ENCODE measurements around the gene ATP4A. TPM values are rescaled to one million over a fixed set of nuclear protein-coding genes. Genes with fewer than 3 reads are reported as not detected.
A peak's percentile ranks its signal among the peaks of the same experiment; 100 is the strongest.
"Not testable (repeated sequence)": the region's sequence is repeated elsewhere in the genome, so short reads cannot be mapped to it uniquely, and the experiment has no call there.

The ATP4A gene
- total and polyA plus RNA-seq, 9 of the 15 experiments (the other 6 are each of a cell fraction or from before 2014, with no cell fraction given): 0.15 TPM; not detected in 8

GRCh38 chr19:35595026-35595425 lies 31.6 kb upstream of the ATP4A start:
- BruUV-seq (replicated peaks): not testable (repeated sequence)

GRCh38 chr19:35592226-35592625 lies 28.8 kb upstream of the ATP4A start:
- ATAC-seq: 0 out of 3 replicates have a peak, but pooled peaks have one; percentile 29
- 15% methylated on average over 8 of the region's 8 CpGs for WGBS (ENCODE audit: insufficient coverage, low coverage, missing lambda C conversion rate)
- no peak overlapping the region for H3K4me2 ChIP-seq (ENCODE audit: insufficient read depth, low read length)
- no peaks in the 10 kb centered on the region; a peak in 2 of 5 replicates for H3K27me3 ChIP-seq (ENCODE audit: control insufficient read depth in 2 of 2, insufficient read depth in 2 of 2, low read length in 2 of 2)
- BruUV-seq (replicated peaks): no TSS peak
- no peaks in the 10 kb centered on the region for H3K9me1 ChIP-seq (ENCODE audit: control insufficient read depth, insufficient read depth, low read length)
- in situ Hi-C loops (cut with MboI): no loop called here
- no peaks in the 10 kb centered on the region for H4K20me1 ChIP-seq (replicated peaks; ENCODE audit: control insufficient read depth, insufficient read depth, low read length)
- no peak overlapping the region for H3K4me3 ChIP-seq
- H2AFZ ChIP-seq (ENCODE audit: low read depth, low read length): no peak overlapping the region
- intact Hi-C loops (cut with micrococcal nuclease): loop anchor here (5.0 kb wide), 1 partner anchor 35 kb away; no protein-coding TSS in a partner anchor
- H3K9ac ChIP-seq (ENCODE audit: insufficient read depth in 1 of 2, low read depth in 2 of 2, low read length in 2 of 2): no peak overlapping the region
- no peaks in the 10 kb centered on the region for H3K4me1 ChIP-seq (replicated peaks in 1 of 2; ENCODE audit: control insufficient read depth in 2 of 2, insufficient read depth in 2 of 2, low read length in 2 of 2)
- ChIA-PET CTCF (ENCODE audit: low intra/inter-chr PET ratio) (interaction anchor here (1.1 to 1.2 kb wide), 2 partner anchors 239 to 323 kb away, joined by 4 to 5 read pairs; partner anchors contain the start of gene USF2), POLR2A (interaction anchor here (1.0 kb wide), 1 partner anchor 20 kb away, joined by 3 read pairs; no protein-coding TSS in a partner anchor)
- no peak overlapping the region for H3K27ac ChIP-seq (ENCODE audit: extremely low read depth, low read depth, low read length)
- no peaks in the 10 kb centered on the region for H3K79me2 ChIP-seq (ENCODE audit: control insufficient read depth, insufficient read depth, low read length)
- H3K9me3 ChIP-seq (replicated peaks; ENCODE audit: control insufficient read depth, insufficient read depth, low read depth, low read length): no peaks in the 10 kb centered on the region
- peak; percentile 43 to 57 (median 45) for DNase-seq (ENCODE audit: extremely low read depth in 1 of 4, low spot score in 3 of 4)
- no peaks in the 10 kb centered on the region for H3K36me3 ChIP-seq (ENCODE audit: control insufficient read depth, insufficient read depth, low read length)
- peak; percentile 84 for FAIRE-seq
- TF ChIP-seq ZNF431 (CRISPR knock-in tag; IDR thresholded peaks at IDR 0.05) (no peak), CTCF (IDR thresholded peaks at IDR 0.05 in 2 of 3, conservative IDR thresholded peaks at IDR 0.05 in 1 of 3; ENCODE audit: insufficient read depth in 2 of 3, low read depth in 1 of 3, low read length in 3 of 3) (peak; percentile 60 to 76 (median 65)), SLC30A9 (CRISPR knock-in tag; IDR thresholded peaks at IDR 0.05) (no peak), ZNF23 (CRISPR knock-in tag; IDR thresholded peaks at IDR 0.05) (no peak), ELF4 (CRISPR knock-in tag; IDR thresholded peaks at IDR 0.05) (no peak), ZNF354B (CRISPR knock-in tag; IDR thresholded peaks at IDR 0.05) (no peak), ZNF121 (CRISPR knock-in tag; conservative IDR thresholded peaks at IDR 0.05) (no peak), KHSRP (IDR thresholded peaks at IDR 0.05) (no peak), MYNN (IDR thresholded peaks at IDR 0.05) (no peak), MYNN (CRISPR knock-in tag; IDR thresholded peaks at IDR 0.05) (no peak), RAD21 (CRISPR knock-in tag; conservative IDR thresholded peaks at IDR 0.05 in 1 of 2, IDR thresholded peaks at IDR 0.05 in 1 of 2) (peak in 1 of 2 experiments; percentile 68; a peak in 2 of 4 replicates), SMC3 (conservative IDR thresholded peaks at IDR 0.05; ENCODE audit: insufficient read depth, low read depth, low read length) (peak; percentile 48; the same call in 1 of the 2 replicates), ARID3B (CRISPR knock-in tag; IDR thresholded peaks at IDR 0.05; ENCODE audit: borderline replicate concordance) (no peak)

More at GRCh38 chr19:35595026-35595425, 31.6 kb upstream of the ATP4A start:
- H3K36me3 ChIP-seq (ENCODE audit: control insufficient read depth, insufficient read depth, low read length); H4K20me1 ChIP-seq (replicated peaks; ENCODE audit: control insufficient read depth, insufficient read depth, low read length); H2AFZ ChIP-seq (ENCODE audit: low read depth, low read length); H3K9me3 ChIP-seq (replicated peaks; ENCODE audit: control insufficient read depth, insufficient read depth, low read depth, low read length); FAIRE-seq; H3K27ac ChIP-seq (ENCODE audit: extremely low read depth, low read depth, low read length); DNase-seq (ENCODE audit: extremely low read depth in 1 of 4, low spot score in 3 of 4); H3K27me3 ChIP-seq (ENCODE audit: control insufficient read depth in 2 of 2, insufficient read depth in 2 of 2, low read length in 2 of 2); CTCF ChIA-PET (ENCODE audit: low intra/inter-chr PET ratio); ATAC-seq; H3K4me1 ChIP-seq (replicated peaks in 1 of 2; ENCODE audit: control insufficient read depth in 2 of 2, insufficient read depth in 2 of 2, low read length in 2 of 2); H3K79me2 ChIP-seq (ENCODE audit: control insufficient read depth, insufficient read depth, low read length); H3K9ac ChIP-seq (ENCODE audit: insufficient read depth in 1 of 2, low read depth in 2 of 2, low read length in 2 of 2); H3K4me3 ChIP-seq; in situ Hi-C loops (cut with MboI); H3K9me1 ChIP-seq (ENCODE audit: control insufficient read depth, insufficient read depth, low read length); intact Hi-C loops (cut with micrococcal nuclease); POLR2A ChIA-PET; H3K4me2 ChIP-seq (ENCODE audit: insufficient read depth, low read length): not testable (repeated sequence)
- TF ChIP-seq ZNF121 (CRISPR knock-in tag; conservative IDR thresholded peaks at IDR 0.05): 0 out of 2 replicates have a peak, but pooled peaks have one; percentile 22
- 8% methylated on average over 3 of the region's 3 CpGs for WGBS (ENCODE audit: insufficient coverage, low coverage, missing lambda C conversion rate)

Data from K562 (cell line).